HG03196 (cell line): ENCODE measurements around the gene RPS21.
"Not testable (repeated sequence)": the region's sequence is repeated elsewhere in the genome, so short reads cannot be mapped to it uniquely, and the experiment has no call there.

Source experiments
- ATAC-seq: cut with Tn5 transposase; IDR thresholded peaks from one replicate; pipeline ENCODE4 v1.9.1; 2021; ENCODE audit not compliant: unreplicated experiment

Gene RPS21

DNA sequence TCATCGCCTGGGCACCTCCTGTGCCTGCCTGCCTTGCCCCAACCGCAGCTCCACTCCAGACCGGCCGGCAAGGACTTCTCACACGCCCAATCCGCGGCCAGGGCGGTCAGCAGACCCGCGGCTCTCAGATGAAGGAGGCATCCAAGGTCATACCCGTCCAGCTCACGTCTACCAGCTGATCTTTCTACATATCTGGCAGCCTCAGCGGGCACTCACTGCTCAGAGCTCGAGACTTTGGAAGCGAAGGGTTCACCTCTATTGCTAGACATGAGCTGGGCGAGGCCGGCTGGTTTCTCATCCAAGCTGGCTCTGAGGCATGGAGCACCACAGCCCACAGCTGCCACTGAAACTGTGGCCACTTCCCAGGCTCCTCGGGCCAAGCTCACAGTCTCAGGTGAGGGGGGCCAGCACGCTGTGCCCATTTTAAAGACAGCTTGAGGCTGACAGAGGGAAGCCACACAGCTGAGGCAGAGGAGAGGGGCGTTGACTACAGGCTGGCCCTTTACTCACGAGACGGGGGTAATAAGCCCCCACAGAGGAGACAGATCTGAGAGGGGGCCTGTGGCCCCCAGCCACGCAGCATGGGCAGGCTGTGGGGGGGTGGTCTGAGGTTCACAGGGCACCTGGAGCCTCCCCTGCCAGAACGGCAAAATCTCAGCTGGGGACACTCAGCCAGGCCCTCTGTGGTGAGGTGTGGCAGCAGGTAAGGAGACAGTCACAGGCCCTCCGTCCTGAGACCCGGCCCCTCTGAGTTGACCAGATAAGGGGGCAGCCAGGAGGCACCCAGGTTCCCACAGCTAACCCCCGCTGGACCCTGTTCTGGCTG, 21.8 kb upstream of the RPS21 start:
- ATAC-seq = no peak

DNA sequence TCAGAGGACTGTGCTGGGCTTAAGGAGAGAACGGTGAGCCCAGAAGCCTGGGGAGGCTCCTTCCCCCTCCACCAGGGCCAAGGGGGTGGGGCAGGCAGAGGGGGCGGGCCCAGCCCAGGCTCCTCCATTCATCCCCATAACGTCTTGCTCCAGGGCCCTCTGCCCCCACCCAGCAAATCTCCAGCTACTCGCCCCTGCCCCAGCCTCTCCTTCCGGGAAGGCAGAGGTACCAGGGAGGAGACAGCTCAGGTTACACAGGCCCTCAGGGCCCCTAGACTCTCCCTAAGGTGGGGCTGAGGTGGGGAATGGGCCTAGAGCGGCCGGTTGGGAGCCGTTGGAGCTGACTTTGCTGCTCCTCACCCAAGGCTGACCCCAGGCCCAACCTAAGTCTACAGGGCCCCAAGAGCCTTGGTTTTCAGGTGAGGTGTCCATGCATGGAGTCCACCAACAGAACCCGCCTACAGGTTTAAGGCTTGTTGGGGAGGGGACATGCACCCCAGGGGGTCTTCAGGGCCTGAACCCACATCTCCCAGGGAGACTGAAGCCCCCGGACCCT, 21.0 kb upstream of the RPS21 start:
- ATAC-seq = no peak

DNA sequence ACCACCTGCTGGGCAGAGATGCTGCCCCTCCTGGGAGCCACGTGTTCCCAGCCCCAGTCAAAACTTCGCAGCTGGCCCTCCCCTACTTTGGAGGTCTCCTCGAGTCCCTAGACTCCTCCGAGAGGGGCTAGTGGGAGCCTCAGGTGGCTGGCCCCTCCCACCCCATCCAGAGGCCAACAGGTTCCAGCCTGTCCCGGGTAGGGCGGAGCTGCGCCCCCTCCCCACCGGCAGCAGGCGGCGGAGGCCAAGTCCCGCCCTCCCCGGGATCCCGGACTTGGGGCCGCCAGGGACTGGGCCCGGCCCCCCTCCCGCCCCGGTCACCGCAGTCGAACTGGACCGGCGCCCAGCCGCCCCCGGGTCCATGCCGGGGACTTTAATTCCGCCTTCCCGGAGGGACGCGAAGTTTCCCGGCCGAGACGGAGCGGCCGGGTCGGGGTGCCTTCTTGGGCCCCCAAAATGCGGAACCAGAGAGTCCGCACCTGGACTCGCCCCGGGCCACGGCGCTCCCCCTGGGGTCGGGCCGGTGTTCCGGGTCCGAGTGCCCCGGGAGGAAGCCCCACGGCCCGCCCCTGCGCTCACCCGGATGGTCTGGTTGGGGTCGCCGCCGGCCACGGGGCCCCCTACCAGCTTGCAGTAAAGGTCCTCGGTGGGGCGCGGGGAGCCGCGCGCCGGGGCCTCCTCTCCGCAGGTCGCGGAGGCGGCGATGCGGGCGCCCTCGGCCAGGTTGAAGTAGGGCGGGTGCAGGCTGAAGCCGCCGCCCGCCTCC, 20.4 kb upstream of the RPS21 start:
- ATAC-seq = no peak

DNA sequence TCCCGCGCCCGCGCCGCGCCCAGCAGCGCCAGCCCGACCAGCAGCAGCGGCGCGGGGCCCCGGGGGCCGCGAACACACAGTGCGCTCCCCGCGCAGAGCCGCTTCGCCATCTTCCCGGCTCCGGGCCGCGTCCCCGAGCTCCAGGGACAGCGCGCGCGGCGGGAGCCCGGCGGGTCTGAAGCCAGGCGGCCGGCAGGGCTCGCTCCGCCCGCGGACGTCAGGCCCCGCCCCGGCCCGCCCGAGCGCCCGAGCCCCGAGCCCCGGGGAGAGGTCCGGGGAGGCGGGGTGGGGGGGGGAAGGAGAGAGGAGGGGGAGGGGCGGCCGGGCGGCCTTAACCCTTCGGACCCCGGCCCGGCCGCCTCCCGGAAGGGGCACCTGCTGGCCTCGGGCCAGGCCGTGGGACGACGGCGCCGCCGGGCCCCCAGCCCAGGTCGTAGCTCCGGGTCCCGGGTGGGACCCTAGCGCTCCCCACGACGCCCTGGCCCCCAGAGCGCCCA, 19.7 kb upstream of the RPS21 start, which contains the start of gene LAMA5:
LAMA5 (minus strand) TSS at position 177 of the 497 bp plus-strand sequence; CDS start at position 110, 67 bp downstream.
- ATAC-seq = no peak

DNA sequence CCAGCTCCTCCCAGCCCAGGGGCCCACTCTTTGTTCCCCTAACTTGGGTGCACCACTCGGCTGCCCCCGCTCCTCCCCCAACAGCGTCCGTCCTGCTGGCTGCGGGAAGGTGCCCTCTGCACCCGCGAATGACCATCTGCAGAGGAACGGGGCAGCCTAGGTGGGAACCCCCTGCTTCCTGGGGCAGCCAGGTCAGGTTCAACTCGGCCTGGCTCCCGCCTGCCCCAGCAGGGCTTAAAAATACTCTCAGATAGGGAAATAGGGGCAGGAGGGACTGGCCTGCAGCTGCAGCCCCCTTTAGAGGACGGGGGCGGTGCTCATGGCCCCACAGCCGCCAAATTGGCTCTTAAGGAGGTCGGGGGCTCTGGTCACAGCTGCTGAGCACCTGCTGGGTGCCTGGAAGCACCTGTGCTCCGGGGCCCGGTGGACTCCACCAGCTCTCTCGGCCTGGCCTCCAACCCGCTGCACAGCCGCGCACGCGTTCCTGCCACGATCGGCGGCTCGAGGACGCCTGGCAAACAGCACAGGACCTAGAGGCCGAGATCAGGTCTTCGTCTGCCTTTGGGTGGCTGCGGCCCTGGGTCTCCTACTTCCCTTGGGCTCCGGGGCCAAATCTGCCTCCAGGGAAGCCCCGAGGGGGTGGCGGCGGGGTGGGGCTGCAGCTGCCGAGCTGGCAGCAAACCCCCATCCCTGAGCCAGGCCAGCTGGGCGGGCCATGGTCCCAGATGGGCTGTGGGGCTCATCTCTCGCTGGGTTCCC, 19.1 kb upstream of the RPS21 start:
- ATAC-seq = no peak

DNA sequence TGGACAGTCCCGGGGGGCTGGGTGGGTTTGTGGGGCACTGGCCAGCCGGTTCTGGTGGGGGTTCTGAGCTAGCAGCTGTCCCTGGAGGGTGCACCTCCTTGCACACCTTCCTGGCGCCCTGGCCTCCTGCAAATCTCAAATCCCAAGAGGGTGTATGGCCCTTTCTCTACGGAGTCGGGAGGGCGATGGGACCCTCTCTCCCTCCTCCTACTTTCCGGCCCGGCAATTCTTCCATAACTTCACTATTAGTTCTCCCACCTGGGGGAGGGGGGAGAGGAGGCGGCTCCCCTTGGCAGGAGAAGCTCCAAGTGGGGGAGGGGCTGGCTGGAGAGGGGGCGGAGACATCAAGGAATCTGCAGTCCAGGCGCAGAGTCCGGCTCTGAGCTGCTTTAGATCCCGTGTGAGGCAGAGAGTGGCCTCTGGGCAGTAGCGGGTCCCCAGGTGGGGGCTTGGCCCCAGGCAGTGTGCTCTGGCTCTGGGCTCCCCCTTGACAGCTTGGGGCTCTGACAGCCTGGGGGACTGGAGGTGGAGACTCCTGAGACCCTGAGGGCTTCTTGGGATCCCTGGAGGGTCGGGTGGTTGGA, 18.4 kb upstream of the RPS21 start:
- ATAC-seq = no peak

DNA sequence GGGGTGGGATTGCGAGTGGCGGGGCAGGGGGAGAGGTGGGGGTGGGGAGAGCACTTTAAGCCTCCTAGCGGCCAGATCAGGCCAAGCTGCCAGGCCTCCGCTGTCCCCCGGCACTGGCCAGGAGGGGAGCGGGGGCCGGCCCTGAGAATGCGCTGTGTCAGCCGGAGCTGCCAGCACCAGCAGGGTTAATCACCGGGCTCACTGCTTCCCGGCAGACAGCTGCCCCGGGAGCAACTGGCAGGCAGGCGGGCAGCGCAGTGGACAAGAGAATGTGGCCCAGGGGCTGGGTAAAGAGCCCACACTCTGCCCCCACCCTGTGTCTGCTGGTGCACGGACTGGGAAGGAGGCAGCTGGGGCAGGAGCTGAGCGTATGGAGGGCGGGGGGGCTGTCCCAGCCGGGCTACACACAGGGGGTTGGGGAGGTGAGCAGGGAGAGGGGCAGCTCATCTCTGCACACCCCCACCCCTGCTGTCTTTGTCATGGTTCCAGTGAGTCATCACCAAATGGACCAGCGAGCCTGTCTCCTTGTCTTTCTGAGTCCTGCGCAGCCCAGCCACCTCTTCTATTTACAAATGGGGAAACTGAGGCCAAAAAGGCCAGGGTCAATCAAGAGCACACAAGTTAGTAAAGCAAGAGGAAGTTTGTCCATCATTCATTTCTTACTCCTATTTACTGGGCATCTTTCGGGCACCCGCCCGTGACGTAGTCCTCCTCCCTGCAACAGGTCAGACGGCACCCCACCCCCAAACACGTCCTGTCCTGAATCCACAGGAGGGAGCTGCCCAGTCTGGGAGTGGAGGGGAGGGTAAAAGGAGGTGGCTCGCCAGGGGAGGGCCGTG, 17.7 kb upstream of the RPS21 start:
- no peak for ATAC-seq

DNA sequence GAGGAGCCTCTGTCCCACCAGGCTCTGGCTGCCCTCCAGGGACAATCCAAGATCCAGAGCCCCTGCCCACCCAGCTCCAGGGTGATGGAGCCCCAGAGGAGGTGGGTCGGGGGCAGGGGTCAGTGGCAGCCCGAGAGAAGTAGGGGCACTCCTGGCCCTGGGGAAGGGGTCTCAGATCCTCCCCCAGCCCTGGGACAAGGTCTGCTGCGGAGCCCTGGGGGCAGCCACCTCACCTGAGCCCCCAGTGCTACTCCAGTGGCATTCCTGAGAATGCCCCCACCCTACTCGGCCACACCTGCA, 17.1 kb upstream of the RPS21 start:
- ATAC-seq = no peak

DNA sequence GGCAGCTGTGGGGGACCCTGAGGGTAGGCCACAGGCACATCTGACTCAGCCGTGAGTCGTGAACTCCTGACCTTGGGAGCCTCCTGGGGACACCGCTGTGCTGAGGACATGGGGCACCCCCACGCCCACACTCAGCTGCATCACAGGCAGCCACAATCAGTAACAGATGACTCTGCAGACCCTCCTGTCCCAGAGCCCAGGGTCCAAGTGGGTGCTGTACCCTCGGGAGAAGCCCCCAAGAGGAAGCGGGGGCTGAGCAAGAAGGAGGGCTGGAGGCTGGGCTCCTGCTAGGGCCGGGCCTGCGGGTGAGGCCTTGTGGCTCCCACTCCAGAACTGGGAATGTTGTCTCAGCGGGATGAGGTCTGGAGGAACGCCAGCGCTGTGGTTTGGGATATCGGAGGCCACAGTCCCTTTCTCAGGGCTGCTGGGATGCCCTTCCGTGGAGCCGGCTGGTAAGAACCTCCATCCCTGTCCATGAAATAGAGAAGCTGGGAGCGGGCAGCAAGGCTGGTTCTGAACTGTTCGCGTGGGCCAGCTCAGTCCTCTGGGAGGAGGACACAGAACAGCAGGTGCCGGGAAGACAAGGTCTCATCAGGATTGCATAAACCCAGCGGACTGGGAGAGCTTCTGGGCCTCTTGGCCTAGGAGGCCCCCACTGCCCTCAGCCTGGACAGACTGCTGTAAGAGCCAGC, 16.6 kb upstream of the RPS21 start:
- no peak for ATAC-seq

DNA sequence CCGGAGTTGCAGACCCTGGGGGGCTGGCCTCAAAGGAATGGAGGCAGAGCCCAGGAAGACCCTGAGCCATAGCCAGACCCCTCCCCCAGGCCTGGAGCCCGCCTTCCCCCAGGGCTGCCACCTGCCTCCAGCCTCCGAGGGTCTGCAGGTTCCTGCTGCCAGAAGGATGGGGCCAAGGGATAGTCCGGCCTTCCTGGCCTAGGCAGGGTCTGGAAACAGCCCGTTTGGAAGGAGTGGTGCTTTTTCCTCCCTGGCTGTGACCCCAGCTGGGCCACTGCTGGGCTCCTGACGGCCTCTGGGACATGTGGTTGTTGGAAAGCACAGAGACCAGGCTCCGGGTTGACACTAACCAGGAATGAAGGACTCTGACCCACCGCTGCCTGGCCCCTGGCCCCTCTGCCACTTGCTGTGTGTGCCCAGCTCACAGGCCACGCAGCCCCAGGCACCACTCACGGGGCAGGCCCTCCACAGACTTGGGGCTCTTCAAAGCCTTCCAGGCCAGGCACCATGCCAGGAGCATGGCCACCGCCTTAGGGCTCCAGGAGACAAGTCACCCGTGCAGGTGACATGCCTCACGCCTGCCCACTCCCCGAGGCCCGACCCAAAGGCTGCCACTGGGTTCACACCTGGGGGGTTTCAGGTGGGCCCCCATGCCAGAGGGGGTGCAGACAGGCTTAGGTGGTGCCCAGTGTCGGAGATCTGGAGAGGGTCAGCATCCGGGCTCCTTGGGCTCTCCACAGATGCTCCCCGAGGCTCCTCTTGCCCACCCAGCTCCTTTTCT, 15.9 kb upstream of the RPS21 start:
- ATAC-seq = no peak

DNA sequence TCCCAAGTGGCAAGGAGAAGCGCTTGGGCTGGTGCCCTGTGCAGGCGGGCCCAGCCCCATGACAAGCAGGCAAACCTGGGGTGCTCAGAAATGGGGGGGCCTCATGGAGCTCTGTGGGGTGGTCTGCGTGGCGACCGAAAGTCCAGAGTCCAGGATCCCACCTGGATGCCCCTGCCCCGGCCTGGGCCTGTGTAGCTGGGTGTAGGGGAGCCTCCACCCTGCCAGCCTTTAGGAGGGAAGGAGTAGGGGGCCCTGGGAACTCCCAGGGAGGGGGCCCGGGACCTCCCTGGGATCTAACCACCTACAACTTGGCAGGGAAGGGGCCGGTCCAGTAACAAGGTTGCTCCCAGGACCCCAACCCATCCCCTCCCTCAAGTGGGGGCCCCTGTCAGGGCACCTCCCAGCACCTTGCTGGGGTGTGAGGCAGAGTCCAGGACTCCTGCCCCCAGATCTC, 15.3 kb upstream of the RPS21 start:
- ATAC-seq = no peak

DNA sequence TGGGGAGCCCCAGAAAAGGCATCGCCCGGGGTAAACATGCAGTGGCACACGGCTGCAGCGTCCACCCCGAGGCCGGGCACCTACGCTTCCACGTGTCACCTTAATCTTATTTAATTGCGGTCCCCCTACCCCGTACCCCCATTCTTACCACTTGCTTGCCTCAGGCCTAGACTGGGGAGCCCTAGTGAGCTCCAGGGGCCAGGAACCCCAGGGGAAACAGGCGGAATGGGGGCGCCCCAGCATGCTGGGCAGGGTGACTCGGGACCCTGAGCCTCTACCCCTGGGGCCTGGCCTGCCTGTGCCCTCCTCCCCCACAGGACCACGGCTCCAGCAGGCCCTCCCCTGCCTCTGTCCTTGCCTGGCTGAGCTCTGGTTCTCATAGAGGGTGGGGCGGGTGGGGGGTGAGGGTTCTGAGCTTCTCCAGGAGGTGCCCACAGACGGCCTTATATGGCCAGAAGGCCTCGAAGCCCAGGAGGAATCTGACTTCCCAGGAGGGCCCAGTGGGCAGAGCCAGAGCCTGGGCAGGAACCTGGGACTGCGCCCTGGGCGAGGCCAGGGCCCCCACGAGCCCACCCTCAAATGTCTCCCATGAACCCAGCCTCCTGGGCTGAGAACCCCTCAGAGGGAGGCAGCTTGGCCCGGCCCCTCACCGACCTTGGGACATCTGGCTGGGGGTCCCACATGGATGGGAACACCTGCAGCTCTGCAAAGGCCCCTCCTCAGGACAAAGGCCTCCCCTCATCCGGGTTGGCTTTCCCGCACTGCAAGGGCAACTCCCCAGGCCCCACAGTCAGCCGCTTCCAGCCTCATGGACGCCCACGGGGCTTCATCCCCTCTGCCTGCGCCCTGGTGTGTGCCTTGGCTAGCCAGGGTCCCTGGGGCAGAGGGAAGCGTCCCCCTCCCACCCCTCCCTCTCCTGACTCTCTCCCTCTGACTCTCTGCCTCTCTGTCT, 14.6 kb upstream of the RPS21 start:
- ATAC-seq = no peak

DNA sequence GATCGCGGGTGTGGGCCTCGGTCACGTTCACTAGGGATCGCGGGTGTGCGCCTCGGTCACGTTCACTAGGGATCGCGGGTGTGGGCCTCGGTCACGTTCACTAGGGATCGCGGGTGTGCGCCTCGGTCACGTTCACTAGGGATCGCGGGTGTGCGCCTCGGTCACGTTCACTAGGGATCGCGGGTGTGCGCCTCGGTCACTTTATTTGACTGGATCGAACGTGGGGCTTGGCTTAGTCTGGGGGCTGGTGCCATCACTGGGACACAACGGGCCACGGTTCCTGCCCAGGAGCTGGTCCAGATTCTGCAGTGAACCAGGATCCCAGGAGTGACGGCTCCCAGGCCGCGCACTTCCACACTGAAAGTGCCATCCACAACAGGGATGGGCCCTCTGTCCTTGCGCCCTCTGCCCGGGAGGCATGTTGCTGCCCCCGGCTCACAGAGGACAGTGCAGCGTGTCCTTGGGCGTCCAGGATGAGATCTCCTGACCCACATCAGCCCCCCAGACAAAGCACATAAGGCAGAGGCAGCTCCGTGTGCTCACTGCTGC, 13.2 kb upstream of the RPS21 start:
- not testable (repeated sequence) for ATAC-seq

DNA sequence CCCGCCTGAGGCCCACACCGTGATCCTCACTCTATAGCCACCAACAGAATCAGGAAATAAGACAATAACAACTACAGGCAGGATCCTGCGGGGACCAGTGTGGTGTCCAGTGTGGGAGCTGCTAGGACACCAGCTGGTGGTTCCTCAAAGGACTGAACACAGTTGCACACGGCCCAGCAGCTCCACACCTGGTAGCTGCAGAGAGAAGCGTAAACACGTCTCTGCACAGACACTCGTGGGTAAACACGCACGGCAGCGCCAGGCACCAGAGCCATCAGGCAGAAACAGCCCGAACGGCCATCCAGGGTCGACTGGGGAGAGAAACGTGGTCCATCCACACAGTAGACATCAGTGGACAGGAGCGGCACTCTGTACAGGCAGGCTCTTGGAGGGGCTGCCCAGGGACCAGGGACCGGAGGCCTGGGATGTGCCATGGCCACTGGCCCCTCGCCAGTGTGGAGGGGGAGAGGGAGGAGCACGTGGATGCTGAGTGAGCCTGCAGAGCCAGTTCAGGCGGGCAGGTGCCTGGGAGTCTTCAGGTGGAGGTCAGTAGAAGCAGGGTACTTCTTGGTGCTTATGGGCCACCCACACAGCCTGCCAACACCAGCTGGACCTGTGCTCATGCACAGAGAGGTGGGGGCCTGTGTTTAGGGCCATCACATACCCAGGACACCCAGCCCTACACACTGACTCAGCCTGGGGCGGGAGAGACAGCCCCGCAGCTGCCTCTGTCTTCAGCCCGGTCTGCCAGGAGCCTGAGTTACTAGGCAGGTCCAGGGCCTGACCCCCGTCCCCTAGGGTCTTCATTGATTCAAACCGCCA, 12.4 kb upstream of the RPS21 start:
- ATAC-seq = no peak

DNA sequence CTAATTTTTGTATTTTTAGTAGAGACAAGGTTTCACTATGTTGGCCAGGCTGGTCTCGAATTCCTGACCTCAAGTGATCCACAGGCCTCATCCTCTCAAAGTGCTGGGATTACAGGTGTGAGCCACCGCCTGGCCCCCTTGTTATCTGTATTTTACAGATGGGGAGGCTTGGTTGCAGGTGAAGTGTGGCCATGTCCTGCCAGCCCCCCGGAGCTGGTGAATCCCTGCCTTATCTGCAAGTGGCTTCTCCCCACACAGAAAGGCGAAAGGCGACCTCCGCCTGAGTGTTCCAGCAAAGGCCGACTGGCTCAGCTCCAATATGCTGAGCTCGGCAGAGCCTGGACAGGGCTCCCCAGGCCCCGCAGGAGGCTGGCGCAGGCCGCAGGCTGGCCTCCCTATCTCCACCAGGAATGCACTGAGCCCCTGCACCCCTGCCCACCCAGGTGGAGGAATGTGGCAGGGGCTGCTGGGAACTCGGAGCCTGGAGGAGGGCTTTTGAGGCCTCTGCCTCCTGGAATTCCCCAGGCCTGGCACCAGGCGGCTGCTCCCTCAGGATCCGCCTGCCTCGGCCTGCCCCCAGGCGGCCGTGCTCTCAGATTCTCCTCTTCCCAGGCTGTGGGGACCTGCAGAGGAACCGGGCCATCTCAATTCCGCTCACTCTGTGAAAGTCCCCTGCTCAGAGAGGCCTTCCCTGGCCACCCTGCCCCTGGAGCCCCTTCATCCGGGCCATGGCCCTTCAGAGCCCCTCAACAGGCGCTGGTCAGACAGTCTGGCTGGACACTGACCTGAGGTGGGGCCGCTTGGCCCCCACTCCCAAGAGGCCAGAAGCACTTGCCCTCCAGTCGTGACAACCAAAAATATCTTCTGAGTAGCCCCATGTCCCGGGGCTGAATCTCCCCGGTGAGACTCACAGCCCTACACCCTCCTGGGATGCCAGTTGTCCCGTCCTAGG, 10.5 kb upstream of the RPS21 start:
- no peak for ATAC-seq
